Mammary epithelial cell (primary cell): ENCODE measurements around the gene GTSE1.

Experiments
- EZH2 ChIP-seq: IDR thresholded peaks from 2 replicates; pipeline ENCODE4 v1.6.1; 2012; ENCODE audit warnings: low read length, inconsistent platforms, borderline replicate concordance
- TF ChIP-seq, protein P1 (sequence below), 2 donors: IDR thresholded peaks in 1 of 2; conservative IDR thresholded peaks in 1 of 2; 2 replicates each; pipeline ENCODE4 v1.5.1; 2011 to 2012; ENCODE audit warnings: inconsistent platforms in 2 of 2, low read length in 2 of 2, mild to moderate bottlenecking in 2 of 2, control low read depth in 1 of 2, low read depth in 1 of 2; ENCODE audit not compliant: insufficient read depth in 1 of 2; ENCODE audit errors: extremely low read depth in 1 of 2

DNA sequence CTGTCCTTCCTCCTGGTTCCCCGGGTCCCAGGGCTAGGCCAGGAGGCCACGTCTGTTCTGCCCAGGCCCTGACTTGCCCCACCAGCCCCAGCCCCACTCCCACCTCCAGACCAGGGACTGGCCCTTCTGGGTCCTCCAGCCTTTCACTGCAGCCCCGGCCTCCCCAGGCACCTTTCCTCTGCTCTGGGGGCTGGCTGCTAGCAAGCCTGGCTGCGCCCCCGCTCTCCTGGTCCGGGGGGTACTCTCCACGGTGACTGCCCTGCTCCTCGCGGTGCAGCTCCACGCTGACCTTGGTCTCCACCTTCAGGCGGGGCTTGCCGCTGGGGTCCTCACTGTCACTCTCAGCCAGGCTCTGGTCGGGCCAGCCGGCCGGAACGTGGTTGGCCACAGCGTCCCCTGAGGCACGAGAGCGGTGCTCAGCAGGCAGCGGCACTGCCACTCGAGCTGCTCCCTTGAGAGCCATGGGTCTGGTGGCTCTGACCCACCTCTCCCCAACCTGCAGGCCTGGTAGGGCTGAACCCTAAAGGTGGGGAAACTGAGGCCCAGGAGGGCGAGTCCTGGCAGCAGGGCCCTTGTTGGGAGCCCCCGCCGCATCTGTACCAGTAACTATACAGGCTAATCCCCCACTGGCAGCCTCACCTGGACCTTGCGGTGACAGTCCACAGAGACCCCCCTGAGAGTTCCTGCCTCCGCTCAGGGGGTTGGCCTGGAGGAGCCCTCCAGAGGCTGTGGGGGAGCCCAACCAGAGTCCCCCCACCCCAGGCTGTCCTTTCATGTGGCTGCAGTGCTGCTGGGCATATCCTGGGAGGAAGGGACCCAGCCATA, 67.9 kb downstream of the GTSE1 start:
- TF ChIP-seq, protein P1, sequence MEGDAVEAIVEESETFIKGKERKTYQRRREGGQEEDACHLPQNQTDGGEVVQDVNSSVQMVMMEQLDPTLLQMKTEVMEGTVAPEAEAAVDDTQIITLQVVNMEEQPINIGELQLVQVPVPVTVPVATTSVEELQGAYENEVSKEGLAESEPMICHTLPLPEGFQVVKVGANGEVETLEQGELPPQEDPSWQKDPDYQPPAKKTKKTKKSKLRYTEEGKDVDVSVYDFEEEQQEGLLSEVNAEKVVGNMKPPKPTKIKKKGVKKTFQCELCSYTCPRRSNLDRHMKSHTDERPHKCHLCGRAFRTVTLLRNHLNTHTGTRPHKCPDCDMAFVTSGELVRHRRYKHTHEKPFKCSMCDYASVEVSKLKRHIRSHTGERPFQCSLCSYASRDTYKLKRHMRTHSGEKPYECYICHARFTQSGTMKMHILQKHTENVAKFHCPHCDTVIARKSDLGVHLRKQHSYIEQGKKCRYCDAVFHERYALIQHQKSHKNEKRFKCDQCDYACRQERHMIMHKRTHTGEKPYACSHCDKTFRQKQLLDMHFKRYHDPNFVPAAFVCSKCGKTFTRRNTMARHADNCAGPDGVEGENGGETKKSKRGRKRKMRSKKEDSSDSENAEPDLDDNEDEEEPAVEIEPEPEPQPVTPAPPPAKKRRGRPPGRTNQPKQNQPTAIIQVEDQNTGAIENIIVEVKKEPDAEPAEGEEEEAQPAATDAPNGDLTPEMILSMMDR (conservative IDR thresholded peaks at IDR 0.05 in 1 of 2, IDR thresholded peaks at IDR 0.05 in 1 of 2; ENCODE audit: extremely low read depth in 1 of 2, insufficient read depth in 1 of 2, low read depth in 1 of 2, low read length in 2 of 2): no peak
- TF ChIP-seq EZH2: no peak
